PFSK-1 (cell line): ENCODE measurements around the gene NEXN.

Experiments used
- POLR2AphosphoS5 ChIP-seq: IDR thresholded peaks from 2 replicates; pipeline ENCODE4 v1.6.1; 2012; ENCODE audit warnings: low read depth, mild to moderate bottlenecking, control low read depth, low read length, moderate library complexity
- SIN3A ChIP-seq: IDR thresholded peaks from 2 replicates; pipeline ENCODE4 v1.6.1; 2012; ENCODE audit warnings: mild to moderate bottlenecking, low read length, moderate library complexity, borderline replicate concordance; ENCODE audit not compliant: insufficient read depth
- TAF1 ChIP-seq: IDR thresholded peaks from 2 replicates; pipeline ENCODE4 v1.6.1; 2012; ENCODE audit warnings: low read length, control low read depth, borderline replicate concordance; ENCODE audit not compliant: insufficient read depth
- TF ChIP-seq, protein P1 (sequence below), 2 experiments: IDR thresholded peaks; 2 replicates each; pipeline versions ENCODE4 v1.6.1 to v1.8.0; 2011 to 2012; ENCODE audit warnings: low read depth in 2 of 2, low read length in 2 of 2, control low read depth in 1 of 2, inconsistent platforms in 1 of 2, mild to moderate bottlenecking in 1 of 2, moderate library complexity in 1 of 2; ENCODE audit not compliant: insufficient read depth in 1 of 2

DNA sequence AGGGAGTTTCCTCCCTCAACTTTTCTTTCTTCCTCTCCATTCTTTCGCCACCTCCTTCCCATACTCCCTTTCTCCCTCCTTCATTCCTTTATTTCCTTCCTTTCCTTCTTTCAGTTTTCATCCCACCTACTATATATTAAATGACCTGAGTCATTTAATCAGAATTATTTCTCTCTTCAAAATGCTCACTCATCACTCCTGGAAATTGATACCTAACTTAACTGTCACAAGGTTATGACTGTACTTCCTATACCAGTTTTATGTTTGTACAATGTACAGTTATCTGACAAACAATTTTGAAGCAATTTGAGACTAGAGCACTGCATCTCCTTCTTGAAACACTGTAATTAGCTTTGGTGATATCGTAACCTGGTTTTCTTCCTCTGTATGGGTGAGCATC lies 41.4 kb downstream of the NEXN start:
- no peak for TF ChIP-seq TAF1
- TF ChIP-seq POLR2AphosphoS5: no peak
- TF ChIP-seq SIN3A: no peak
- TF ChIP-seq, protein P1, sequence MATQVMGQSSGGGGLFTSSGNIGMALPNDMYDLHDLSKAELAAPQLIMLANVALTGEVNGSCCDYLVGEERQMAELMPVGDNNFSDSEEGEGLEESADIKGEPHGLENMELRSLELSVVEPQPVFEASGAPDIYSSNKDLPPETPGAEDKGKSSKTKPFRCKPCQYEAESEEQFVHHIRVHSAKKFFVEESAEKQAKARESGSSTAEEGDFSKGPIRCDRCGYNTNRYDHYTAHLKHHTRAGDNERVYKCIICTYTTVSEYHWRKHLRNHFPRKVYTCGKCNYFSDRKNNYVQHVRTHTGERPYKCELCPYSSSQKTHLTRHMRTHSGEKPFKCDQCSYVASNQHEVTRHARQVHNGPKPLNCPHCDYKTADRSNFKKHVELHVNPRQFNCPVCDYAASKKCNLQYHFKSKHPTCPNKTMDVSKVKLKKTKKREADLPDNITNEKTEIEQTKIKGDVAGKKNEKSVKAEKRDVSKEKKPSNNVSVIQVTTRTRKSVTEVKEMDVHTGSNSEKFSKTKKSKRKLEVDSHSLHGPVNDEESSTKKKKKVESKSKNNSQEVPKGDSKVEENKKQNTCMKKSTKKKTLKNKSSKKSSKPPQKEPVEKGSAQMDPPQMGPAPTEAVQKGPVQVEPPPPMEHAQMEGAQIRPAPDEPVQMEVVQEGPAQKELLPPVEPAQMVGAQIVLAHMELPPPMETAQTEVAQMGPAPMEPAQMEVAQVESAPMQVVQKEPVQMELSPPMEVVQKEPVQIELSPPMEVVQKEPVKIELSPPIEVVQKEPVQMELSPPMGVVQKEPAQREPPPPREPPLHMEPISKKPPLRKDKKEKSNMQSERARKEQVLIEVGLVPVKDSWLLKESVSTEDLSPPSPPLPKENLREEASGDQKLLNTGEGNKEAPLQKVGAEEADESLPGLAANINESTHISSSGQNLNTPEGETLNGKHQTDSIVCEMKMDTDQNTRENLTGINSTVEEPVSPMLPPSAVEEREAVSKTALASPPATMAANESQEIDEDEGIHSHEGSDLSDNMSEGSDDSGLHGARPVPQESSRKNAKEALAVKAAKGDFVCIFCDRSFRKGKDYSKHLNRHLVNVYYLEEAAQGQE (IDR thresholded peaks at IDR 0.05; ENCODE audit: insufficient read depth in 1 of 2, low read depth in 2 of 2, low read length in 2 of 2): no peak
